AG08396 (cell line): ENCODE results near the gene CAMK1D.
"Not testable (repeated sequence)": the region's sequence is repeated elsewhere in the genome, so short reads cannot be mapped to it uniquely, and the experiment has no call there.

Source experiments
- DNase-seq: peaks from one replicate; pipeline ENCODE4 v3.0.0; 2012; ENCODE audit warnings: low spot score, mixed read lengths

CAMK1D gene

GRCh38 chr10:12518024-12518423 lies 168.7 kb downstream of the CAMK1D start:
- no peak for DNase-seq

- DNase-seq: no peak
These were observed 172.1 kb downstream of the CAMK1D start for GRCh38 chr10:12521423-12521822.

GRCh38 chr10:12526311-12526710 lies 177.0 kb downstream of the CAMK1D start:
- no peak for DNase-seq

GRCh38 chr10:12529976-12530375 lies 180.6 kb downstream of the CAMK1D start:
- no peak for DNase-seq

GRCh38 chr10:12531305-12532220 lies 182.2 kb downstream of the CAMK1D start:
- DNase-seq: no peak

DNA sequence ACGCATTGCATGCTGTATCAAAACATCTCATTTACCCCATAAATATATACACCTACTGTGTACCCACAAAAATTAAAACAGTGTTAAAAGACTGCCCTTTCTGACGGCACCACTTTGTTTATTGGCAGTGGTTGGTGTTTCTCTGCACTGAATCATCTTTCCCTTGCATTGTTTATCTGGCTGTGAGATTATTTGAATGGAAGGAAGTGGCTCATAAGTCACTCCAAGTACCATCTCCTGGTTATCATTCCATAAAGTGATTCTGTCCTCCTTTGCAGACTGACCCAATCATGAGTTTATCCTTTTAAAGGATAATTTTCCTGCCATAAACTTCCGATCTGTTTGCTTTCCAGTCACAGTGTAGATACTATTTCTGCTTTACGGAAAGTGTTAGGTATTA lies 183.8 kb downstream of the CAMK1D start:
- DNase-seq: no peak

DNA sequence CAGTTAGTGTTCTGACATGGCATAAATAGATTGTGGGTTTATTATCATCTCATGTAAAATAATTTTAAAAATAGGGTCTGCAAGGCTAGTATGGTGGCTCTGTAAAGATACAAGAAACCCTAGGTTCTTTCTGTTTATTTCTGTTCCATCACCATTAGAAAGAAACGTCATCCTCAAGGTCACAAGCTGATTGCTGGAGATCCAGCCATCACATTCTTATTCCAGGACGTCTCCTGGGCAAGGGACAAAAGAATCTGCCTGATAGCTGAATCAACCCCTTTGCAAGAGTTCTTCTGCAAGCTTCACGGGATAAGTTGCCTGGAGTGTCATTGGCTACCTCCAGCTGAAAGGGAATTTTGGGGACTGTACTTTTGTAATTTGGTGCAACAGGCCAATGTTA lies 184.4 kb downstream of the CAMK1D start:
- no peak for DNase-seq

DNA sequence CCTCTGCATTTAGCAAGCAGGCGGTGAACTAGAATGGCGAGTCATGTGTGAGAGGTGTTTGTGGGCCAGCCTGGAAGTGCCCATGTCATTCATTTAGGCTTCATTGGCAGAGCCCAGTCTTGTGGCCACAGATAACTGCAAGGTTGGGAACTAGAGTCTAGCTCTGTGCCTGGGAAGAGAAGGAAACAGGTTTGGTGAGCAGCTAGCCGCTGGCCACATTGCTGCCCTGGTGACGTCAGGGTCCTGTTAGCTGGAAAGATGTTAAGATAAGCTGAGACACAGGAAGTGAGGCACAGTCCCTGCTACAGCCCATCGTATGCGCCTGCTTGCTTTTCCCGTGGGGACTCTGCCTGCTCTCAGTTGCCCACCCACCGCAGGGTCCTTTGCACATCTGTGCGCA lies 185.5 kb downstream of the CAMK1D start:
- no peak for DNase-seq

DNA sequence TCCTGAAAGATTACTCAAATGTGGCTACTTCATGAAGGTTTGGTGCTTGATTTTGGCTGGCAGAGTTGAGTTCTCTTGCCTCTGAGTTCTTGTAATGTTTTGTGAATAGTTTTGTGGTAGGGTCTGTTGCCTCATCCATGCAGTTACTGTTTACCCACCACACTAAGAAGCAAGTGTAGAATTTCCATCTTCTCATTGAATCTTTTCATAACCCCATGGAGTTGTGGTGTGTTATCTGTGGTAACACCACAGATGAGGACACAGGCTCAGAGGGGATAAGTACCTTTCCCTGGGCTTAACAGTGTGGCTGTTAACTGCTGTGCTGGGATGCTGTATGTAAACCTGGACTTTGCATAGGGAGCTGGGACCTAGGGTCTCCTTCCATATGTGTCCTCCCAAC lies 186.3 kb downstream of the CAMK1D start:
- DNase-seq: no peak

DNA sequence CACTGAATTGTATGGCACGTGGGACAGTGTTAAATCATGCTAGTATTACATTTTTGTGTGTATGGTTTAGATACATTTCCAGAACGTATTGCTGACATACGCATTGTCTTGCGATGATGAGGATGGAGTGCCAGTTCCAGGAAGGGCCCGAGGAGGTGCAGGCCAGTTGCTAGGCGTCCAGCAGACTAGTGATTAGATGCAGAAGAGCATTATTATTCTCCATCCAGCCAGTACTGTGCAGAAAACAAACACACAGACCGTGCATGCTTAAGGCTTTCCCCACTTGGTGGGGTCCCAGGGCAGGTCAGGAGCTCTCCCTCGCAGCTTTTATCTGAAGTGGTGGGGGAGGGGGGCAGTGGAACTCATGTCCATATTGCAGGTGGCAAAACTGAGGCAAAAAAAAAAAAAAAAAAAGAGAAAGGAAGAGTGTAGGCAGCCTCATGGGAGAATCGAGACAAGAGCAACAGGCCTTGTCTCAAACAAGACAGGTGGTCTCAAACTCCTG lies 189.2 kb downstream of the CAMK1D start:
- DNase-seq: no peak

DNA sequence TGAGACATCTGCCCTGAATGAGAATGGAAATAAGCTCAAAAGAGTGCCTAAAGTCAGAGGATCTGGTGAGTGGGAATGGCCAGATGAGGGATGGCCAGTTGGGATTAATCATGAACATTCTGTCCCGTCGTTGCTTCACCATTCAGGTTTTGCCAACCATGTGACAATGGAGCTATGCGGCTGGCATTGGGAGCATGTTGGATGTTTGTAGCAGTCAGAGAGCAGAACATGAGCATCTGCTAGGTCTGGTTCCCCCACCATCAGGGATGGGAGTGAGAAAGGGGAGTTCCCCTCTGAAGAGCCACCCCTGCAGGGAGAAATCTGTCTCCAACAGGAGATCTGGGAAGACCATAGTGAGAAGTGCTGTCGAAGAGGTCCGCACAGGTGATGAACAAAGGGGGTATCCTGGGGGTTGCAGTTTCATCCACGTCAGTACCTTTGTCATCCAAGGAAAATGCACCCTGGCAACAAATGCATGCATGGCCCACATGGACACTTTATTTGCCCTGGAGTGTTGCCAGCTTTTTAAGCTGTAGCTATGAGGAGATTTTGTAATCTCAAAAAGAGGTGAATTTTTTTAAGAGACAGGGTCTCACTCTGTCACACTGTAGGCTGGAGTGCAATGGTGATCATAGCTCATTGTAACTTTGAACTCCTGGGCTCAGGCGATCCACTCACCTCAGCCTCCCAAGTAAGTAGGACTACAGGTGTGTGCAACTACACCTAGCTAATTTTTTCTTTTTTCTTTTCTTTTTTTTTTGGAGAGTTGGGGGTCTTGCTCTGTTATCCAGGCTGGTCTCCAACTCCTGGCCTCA lies 190.2 kb downstream of the CAMK1D start:
- no peak for DNase-seq

GRCh38 chr10:12540341-12540781 lies 191.0 kb downstream of the CAMK1D start:
- DNase-seq: no peak

GRCh38 chr10:12541446-12542067 lies 192.2 kb downstream of the CAMK1D start:
- no peak for DNase-seq

DNA sequence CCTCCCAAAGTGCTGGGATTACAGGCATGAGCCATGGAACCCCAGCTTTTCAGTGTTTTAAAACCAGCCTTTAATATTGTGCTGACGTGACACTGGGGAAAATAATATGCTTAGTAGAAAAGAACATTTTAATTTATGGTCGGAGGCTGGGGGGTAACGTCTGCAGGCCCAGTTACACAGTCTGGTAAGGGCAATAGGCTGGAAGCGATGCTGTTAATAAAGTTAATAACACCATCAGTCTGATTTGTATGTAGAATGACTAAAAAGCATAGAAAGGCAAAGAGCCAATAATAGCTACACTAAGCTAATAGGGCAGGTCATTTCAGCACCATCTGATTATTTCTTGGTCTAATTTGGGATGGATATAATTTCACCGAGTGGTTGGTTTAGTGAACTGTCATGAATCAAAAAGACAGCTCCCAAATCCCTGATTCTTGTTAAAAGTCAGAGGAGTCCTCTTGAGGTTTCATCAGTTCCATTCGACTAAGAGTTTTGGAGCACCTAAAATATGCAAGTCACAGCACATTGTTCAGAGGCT lies 192.9 kb downstream of the CAMK1D start:
- no peak for DNase-seq

- no peak for DNase-seq
These were observed 194.2 kb downstream of the CAMK1D start for GRCh38 chr10:12543589-12543988.

DNA sequence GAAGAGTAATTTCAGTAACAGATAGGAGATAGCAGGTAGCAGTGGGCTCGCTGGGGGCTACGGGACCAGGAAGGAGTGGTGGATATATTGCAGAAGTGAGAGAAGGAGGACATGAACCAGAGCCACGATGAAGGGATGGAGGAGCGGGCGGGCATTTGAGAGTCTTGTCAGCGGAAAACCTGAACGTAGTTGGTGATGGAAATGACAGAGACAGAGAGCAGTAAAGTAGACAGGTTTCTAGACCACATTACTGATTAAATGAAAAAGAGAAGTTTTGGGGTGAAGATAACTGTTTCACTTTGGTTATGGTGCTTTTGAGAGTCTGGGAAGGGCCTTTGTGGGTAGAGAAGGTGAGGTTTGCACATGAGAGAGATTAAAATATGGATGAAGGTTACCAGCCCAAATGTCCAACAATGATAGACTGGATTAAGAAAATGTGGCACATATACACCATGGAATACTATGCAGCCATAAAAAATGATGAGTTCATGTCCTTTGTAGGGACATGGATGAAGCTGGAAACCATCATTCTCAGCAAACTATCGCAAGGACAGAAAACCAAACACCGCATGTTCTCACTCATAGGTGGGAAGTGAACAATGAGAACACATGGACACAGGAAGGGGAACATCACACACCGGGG lies 196.9 kb downstream of the CAMK1D start:
- DNase-seq: not testable (repeated sequence)

DNA sequence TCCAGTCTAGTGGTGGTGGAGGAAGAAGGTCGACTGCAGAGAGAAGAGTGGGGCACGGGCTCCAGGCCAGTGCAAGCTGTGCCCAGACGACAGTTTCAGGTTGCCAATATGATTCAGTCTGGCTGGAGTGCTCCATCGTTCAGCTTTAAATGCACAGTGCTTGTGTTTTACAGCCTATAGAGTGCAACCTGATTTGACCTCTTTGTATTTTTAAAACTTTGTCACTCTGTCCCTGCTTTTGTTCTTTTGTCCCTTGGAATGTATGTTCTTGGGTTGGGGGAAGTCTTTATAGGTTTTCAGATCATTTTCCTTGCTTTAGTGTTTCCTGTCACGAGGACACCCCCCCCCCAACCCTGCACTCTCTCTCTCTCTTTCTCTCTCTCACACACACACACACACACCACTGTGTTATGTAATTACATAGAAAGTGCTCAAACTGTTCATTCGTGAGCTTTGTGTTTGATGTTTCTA lies 198.0 kb downstream of the CAMK1D start:
- no peak for DNase-seq

DNA sequence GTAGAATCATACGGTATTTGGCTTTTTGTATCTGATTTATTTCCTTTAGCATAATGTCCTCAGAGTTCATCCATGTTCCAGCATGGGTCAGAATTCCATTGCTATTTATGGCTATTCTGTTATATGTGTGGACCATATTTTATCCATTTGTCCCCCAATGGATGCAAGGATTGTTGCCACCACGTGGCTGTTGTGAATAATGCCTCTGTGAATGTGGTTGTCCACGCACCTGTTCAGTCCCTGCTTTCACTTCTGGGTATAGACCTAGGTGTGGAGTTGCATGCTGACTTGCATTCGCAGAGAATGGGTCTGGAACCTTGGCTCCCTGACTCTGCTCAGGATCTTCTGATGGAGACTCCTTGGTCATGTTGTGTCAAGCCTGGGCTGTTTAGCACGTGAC lies 199.9 kb downstream of the CAMK1D start:
- DNase-seq: no peak

DNA sequence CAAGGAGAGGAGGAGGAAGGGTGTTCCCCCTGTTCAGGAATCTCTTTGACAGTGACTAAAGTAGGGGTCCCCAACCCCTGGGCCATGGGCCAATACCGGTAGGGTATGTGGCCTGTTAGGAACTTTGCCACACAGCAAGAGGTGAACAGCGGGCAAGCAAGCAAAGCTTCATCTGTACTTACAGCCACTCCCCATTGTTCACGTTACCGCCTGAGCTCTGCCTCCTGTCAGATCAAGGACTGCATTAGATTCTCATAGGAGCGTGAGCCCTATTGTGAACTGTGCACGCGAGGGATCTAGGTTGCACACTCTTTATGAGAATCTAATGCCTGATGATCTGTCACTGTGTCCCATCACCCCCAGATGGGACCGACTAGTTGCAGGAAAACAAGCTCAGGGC lies 201.6 kb downstream of the CAMK1D start:
- DNase-seq: no peak

DNA sequence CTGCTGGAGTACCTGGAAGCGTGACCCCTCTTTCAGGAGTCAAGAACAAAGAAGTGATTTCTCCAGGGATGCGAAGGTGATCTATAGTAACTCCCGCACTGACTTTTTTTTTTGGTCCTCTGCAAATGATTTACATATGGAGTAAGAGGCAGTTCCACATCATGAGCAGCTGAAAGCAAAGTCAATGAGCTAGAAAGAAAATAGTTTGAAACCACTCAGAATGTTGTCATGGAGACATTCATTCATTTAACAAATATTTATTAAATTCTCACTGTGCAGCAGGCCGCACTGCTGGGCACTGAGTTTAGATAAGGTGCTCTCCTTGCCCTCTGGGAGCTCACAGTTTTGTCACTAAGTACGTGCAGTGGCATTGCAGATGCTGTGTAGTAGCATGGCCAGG lies 206.7 kb downstream of the CAMK1D start:
- no peak for DNase-seq

DNA sequence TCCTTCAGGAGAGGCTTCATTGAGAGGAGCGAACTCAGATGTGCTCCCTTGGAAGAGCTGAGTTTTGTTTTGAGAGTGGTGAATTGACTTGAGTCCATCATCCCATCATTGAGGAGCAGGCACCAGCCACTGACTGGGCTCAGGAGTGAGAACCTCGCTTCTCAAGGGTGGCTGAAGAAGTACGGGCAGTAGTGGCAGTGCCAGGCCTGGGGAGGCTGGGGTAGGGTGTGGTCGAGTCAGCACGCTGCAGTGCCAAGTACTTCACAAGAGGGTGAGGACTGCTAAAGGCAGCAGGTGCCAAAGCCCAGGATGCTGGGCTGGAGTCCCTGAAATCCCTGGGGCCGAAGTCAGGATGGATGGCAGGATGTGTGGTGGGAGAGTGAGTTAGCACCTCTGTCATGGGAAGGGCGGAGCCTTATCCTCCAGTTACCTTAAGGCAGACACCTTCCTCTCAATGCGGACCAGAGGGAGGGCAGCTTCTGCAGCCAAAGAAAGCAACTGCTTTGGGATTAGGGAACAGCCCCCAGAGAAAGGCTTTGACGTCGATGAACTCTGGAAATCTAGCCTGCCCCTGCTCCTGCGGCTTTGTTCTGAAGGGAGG lies 210.3 kb downstream of the CAMK1D start:
- DNase-seq: no peak
